Measurements from ENCODE around the gene WNT9A. TPM values are rescaled to one million over a fixed set of nuclear protein-coding genes. Genes with fewer than 3 reads are reported as not detected.

Gene WNT9A
- total RNA-seq, 6 experiments from 2014 or later = 0.09 to 0.19 (median 0.10) TPM; not detected in 1

DNA sequence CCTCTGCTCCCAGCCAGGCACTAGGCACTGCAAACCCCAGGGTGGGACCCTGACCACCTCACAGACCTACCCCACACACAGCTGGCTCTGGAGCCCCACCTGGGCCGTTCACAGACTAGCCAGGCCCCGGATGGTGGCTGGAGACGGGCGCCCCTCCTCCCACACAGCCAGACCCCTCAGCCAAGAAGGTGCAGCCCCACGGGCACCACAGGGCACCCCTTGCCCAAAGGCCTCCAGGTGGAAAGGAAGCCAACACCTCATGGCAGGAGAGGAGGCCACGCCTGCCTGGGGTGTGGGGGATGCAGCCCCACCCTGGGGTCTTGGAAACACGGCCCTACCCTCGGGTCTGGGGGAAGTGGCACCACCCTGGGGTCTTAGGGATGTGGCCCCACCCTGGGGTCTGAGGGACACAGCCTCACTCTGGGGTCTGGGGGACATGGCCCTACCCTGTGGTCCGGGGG, 44.6 kb downstream of the WNT9A start:
- H3K27ac ChIP-seq = no peak overlapping the region
- no peaks in the 10 kb centered on the region for H3K9me3 ChIP-seq
- intact Hi-C loops (cut with DNase I) = no loop called here
- H3K4me3 ChIP-seq = no peak overlapping the region
- H3K36me3 ChIP-seq = no peaks in the 10 kb centered on the region
- H3K27me3 ChIP-seq = no peaks in the 10 kb centered on the region
- no peaks in the 10 kb centered on the region for H3K4me1 ChIP-seq
- no peak for ATAC-seq
- DNase-seq = no peak
- no CpG with 5 or more reads among the region's 9 CpGs for WGBS (ENCODE audit: insufficient coverage, low coverage, low lambda C conversion rate, missing lambda C conversion rate)
- TF ChIP-seq POLR2A (IDR thresholded peaks at IDR 0.05) = no peak
- TF ChIP-seq, protein P1, sequence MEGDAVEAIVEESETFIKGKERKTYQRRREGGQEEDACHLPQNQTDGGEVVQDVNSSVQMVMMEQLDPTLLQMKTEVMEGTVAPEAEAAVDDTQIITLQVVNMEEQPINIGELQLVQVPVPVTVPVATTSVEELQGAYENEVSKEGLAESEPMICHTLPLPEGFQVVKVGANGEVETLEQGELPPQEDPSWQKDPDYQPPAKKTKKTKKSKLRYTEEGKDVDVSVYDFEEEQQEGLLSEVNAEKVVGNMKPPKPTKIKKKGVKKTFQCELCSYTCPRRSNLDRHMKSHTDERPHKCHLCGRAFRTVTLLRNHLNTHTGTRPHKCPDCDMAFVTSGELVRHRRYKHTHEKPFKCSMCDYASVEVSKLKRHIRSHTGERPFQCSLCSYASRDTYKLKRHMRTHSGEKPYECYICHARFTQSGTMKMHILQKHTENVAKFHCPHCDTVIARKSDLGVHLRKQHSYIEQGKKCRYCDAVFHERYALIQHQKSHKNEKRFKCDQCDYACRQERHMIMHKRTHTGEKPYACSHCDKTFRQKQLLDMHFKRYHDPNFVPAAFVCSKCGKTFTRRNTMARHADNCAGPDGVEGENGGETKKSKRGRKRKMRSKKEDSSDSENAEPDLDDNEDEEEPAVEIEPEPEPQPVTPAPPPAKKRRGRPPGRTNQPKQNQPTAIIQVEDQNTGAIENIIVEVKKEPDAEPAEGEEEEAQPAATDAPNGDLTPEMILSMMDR (IDR thresholded peaks at IDR 0.05) = no peak

DNA sequence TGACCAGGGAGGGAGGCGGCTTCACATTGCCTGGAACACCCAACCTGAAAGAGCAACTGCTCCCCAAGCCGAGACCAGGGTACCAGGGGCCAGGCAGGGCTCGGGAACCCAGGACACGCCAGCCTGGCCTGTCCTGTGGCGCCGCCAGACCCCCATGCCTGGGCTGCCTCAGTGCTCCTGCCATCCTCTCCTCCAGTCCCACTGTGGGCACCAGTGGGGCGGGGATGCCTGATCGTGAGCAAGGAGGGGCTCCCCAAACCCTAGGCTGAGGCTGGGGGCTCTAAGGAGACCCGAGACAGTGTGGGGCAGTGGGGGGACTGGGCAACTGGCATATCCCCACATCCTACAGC, 45.1 kb downstream of the WNT9A start:
- Histone ChIP-seq H3K4me3 (no peak overlapping the region), H3K9me3 (no peaks in the 10 kb centered on the region), H3K27me3 (no peaks in the 10 kb centered on the region), H3K36me3 (no peaks in the 10 kb centered on the region), H3K27ac (no peak overlapping the region), H3K4me1 (no peaks in the 10 kb centered on the region)
- intact Hi-C loops (cut with DNase I) = no loop called here
- no peak for TF ChIP-seq POLR2A (IDR thresholded peaks at IDR 0.05)
- TF ChIP-seq, protein P1 (IDR thresholded peaks at IDR 0.05) = no peak
- WGBS (ENCODE audit: insufficient coverage, low coverage, low lambda C conversion rate, missing lambda C conversion rate) = no CpG with 5 or more reads among the region's 9 CpGs
- ATAC-seq (no peak), DNase-seq (peak in 1 of 3 donors; percentile 32)

DNA sequence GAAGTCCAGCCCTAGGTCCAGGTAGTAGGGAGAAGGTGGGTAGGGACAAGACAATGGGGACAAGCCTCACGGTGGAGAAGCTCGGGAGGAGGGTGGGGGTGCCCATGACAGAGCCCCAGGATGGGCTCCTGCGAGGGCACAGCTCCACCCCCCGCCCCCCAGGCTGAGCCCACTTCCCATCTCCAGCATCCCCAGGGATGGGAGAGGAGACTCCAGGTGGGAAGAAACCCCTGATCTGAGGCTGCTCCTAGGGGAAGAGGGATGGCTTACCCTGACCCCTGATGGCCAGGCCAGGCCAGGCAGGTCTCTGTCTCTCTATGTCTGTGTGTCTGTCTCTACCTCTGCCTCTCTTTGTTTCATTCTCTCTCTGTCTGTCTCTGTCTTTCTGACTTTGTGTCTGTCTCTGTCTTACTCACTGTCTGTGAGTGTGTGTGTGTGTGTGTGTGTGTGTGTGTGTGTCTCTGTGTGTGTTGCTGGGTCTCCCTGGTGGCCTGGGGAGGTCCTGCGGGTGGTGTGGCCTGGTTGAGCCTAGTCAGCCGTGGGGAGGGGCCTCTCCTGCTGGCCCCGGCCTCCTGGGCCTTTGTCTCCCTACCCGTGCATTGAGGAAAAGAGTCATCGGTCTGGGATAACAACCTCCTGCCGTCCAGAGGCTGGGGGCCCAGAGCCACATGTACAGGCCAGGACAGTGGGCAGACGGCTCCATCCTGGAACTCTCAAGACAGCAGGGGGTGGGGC, 45.7 kb downstream of the WNT9A start:
- no peaks in the 10 kb centered on the region for H3K9me3 ChIP-seq
- H3K4me3 ChIP-seq = no peak overlapping the region
- DNase-seq (peak in 2 of 3 donors; percentile 7 to 47), ATAC-seq (no peak)
- TF ChIP-seq POLR2A (IDR thresholded peaks at IDR 0.05) = no peak
- TF ChIP-seq, protein P1 (IDR thresholded peaks at IDR 0.05) = no peak
- H3K4me1 ChIP-seq = no peaks in the 10 kb centered on the region
- H3K27me3 ChIP-seq = no peaks in the 10 kb centered on the region
- 35% methylated on average over 3 of the region's 11 CpGs for WGBS (ENCODE audit: insufficient coverage, low coverage, low lambda C conversion rate, missing lambda C conversion rate)
- intact Hi-C loops (cut with DNase I) = no loop called here
- no peaks in the 10 kb centered on the region for H3K36me3 ChIP-seq
- no peak overlapping the region for H3K27ac ChIP-seq

DNA sequence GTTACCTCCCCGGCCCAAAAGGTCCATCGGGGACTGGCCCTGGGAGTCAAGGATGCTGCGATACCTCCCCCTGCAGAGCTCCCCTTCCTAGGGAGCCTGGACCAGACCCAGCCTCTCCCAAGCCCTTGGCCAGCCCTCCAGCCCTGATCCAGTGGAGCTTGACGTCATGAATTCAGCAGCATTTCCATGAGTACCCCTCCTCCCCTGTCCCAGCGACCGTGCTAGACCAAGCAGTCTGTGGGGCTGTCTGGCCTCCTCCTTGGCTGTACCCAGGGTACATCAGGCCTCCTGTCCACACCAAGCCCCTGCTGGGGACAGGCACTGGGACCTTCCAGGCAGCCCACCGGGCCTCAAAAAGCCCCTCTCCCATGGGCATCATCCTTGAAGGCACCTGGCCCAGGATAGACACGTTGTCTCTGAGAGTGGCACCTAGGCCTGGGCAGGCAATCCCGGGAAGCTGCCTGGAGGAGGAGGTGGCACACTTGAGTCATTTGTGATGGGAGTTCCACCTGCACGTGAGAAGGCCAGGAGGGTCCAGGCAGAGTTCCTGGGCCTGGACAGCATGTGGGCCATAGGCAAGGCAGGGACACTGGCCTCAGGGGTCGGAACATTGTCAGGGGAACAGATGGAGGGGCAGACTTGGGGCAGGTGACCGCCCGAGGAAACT, 46.4 kb downstream of the WNT9A start:
- TF ChIP-seq, protein P1 (IDR thresholded peaks at IDR 0.05) = no peak
- TF ChIP-seq POLR2A (IDR thresholded peaks at IDR 0.05) = no peak
- ATAC-seq (no peak), DNase-seq (peak in 2 of 3 donors; percentile 10 to 36)
- Histone ChIP-seq H3K9me3 (no peaks in the 10 kb centered on the region), H3K36me3 (no peaks in the 10 kb centered on the region), H3K4me3 (no peak overlapping the region), H3K4me1 (no peaks in the 10 kb centered on the region), H3K27ac (no peak overlapping the region), H3K27me3 (no peaks in the 10 kb centered on the region)
- intact Hi-C loops (cut with DNase I) = no loop called here
- WGBS (ENCODE audit: insufficient coverage, low coverage, low lambda C conversion rate, missing lambda C conversion rate) = 95% methylated on average over 3 of the region's 13 CpGs

Data from right lobe of liver (tissue), 6 donors.